AG04450 (cell line): ENCODE results near the gene SLC31A2. TPM values are rescaled to one million over a fixed set of nuclear protein-coding genes. Genes with fewer than 3 reads are reported as not detected.
A peak's percentile ranks its signal among the peaks of the same experiment; 100 is the strongest.
"Not testable (repeated sequence)": the region's sequence is repeated elsewhere in the genome, so short reads cannot be mapped to it uniquely, and the experiment has no call there.

ENCODE experiments used
- CTCF ChIA-PET: fragments of 300-600, 350-600 bp; formaldehyde crosslinking; extraction: SDS; loops from one replicate; lab custom pipeline; 2022; ENCODE audit warnings: antibody characterized with exemption, inconsistent platforms; lab: Charles Lee
- POLR2A ChIA-PET: fragments of 350-600 bp; formaldehyde crosslinking; extraction: SDS; loops from one replicate; lab custom pipeline; 2021; ENCODE audit warnings: antibody characterized with exemption, inconsistent platforms; lab: Yijun Ruan, JAX
- DNase-seq: peaks from one replicate; pipeline ENCODE4 v3.0.0-alpha.2; 2011; ENCODE audit warnings: low read depth, low spot score
- H3K27ac ChIP-seq: one replicate; pipeline ENCODE4 v1.5.1; 2012; ENCODE audit warnings: low read depth, low read length, control low read depth
- H3K27me3 ChIP-seq: one replicate; pipeline ENCODE4 v1.6.0; 2012; ENCODE audit warnings: low read length; ENCODE audit not compliant: control insufficient read depth, insufficient read depth
- H3K4me3 ChIP-seq: 2 replicates; pipeline ENCODE4 v1.5.1; 2011; ENCODE audit warnings: mild to moderate bottlenecking, low read depth, low read length, control low read depth
- H3K9me3 ChIP-seq: 2 replicates; pipeline ENCODE4 v1.5.1; 2012; ENCODE audit warnings: low read length; ENCODE audit not compliant: control insufficient read depth, insufficient read depth
- CTCF ChIP-seq: IDR thresholded peaks from 2 replicates; pipeline ENCODE4 v1.5.1; 2011; ENCODE audit warnings: low read depth, low read length, control low read depth, inconsistent platforms
- polyA plus RNA-seq: library from polyadenylated mRNA; depleted of rRNA; stranded (reverse); fragments of >200 nt; gene quantifications from 2 replicates; pipeline ENCODE4 v1.2.3, GENCODE V29; 2011

SLC31A2 gene
- polyA plus RNA-seq, 1 experiment, result 6.6 TPM

DNA sequence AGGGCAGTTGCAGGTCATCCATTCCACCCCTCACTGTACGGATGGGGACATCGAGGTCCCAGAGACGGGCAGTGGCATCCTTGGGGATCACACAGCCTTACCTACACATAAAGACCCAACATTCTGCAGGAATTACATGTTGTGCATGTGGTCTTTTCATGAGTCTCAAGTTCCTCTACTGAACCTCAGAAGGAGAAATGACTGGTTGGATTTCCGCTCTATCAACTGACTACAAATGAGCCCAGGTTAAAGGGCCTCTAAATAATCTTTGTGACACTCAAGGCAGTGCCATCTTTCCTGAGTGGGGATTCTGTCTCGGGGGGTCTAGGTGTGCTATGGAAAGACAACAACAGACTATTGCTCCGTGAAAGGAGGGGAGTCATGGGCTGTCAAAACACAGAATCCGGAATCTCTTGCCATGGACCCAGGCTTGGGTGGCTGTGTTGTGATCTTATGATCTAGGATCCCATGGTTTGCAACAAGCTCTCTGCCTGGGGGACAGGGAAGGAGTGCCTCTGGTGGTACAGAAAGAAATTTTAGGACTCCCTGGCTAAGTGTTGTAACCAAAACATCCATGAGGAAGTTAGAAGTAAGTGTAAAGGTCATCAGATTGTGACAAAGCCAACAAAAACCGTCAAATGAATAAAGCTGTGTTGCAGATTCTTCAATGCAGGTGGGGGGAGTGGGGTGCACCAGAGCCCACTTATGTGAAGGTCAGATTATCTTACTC lies 1.9 kb upstream of the SLC31A2 start:
- Histone ChIP-seq H3K9me3 (no peaks in the 10 kb centered on the region; the same call in 1 of the 2 replicates), H3K27me3 (peaks cover 6% of the 10 kb centered on the region), H3K4me3 (no peak overlapping the region), H3K27ac (no peak overlapping the region)
- DNase-seq, result no peak
- no peak for TF ChIP-seq CTCF
- ChIA-PET CTCF (no interaction called here), POLR2A (no interaction called here)

DNA sequence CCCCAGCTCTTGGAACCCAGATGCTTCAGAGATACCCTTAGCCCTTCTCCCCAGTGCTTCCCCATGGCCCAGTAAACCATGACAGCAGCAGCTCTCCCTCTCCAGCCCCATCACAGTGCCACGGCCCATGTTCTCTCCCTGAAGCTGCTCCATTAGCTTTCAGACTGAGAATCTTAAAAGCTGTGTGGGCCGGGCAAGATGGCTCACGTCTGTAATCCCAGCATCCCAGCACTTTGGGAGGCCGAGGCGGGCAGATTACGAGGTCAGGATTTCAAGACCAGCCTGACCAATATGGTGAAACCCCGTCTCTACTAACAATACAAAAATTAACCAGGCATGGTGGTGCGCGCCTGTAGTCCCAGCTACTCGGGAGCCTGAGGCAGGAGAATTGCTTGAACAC lies 1.2 kb upstream of the SLC31A2 start:
- CTCF ChIA-PET, H3K4me3 ChIP-seq, POLR2A ChIA-PET, DNase-seq, H3K27ac ChIP-seq, H3K27me3 ChIP-seq, H3K9me3 ChIP-seq: not testable (repeated sequence)

DNA sequence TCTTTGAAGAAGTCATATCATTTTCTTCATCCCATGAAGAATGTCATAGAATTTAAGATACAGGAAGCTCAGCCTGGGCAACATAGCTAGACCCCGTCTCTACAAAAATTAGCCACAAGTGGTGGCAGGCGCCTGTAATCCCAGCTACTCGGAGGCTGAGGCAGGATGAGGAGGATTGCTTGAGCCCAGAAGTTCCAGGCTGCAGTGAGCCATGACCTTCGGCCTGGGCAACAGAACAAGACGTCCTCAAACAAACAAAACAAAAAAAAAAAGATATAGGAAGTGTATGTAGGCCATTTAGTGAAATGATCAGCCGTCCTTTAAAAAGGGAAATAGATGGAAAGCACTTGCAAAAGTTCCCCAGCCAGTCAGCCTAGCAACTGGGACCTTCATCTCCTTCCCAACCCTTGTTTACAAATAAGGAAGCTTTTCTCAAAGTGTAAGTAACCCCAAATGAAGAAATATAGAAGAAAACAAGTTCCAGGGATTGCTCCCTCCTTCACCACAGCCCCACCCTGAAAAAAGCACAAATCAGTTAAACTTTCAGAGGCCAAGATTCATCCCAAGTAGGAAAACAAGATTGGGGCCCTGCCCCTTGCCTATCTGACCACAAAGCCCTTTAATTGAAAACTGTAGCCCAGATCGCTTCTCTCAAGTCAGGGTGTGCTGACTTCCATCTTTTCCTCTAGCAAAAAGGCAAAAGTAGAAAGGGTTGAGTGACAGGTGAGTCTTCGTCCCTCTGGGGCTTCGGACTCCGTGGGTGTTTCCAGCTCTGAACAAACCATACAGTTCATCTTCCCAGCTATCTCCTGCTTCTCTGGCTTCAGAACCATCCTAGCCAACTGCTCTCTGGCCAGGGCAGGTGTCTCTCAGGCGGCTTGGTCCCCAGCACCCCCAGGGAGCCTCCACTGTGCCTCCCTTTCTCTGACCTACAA lies 1.2 kb downstream of the SLC31A2 start:
- no peak for TF ChIP-seq CTCF
- CTCF ChIA-PET, result interaction anchor here (1.9 kb wide), 1 partner anchor 27 kb away, joined by 8 read pairs; no protein-coding TSS in a partner anchor

GRCh38 chr9:113152699-113153098 lies 1.9 kb downstream of the SLC31A2 start:
- POLR2A ChIA-PET, result no interaction called here
- no peaks in the 10 kb centered on the region for H3K27me3 ChIP-seq
- no peak for TF ChIP-seq CTCF
- no peak overlapping the region for H3K27ac ChIP-seq
- DNase-seq, result no peak
- CTCF ChIA-PET, result interaction anchor here (0.7 kb wide), 1 partner anchor 232 kb away, joined by 5 read pairs; no protein-coding TSS in a partner anchor
- H3K9me3 ChIP-seq, result no peaks in the 10 kb centered on the region; the same call in 1 of the 2 replicates
- no peak overlapping the region for H3K4me3 ChIP-seq

More for the DNA sequence above, 1.2 kb downstream of the SLC31A2 start:
- POLR2A ChIA-PET, result interaction anchor here (0.6 to 0.8 kb wide), 2 partner anchors 69 to 174 kb away, joined by 4 to 7 read pairs; partner anchors contain the start of genes FKBP15 and SLC31A1
- no peak for DNase-seq
- Histone ChIP-seq H3K27me3 (no peaks in the 10 kb centered on the region), H3K4me3 (peak overlapping the region; percentile 84), H3K9me3 (no peaks in the 10 kb centered on the region; the same call in 1 of the 2 replicates), H3K27ac (no peak overlapping the region)

DNA sequence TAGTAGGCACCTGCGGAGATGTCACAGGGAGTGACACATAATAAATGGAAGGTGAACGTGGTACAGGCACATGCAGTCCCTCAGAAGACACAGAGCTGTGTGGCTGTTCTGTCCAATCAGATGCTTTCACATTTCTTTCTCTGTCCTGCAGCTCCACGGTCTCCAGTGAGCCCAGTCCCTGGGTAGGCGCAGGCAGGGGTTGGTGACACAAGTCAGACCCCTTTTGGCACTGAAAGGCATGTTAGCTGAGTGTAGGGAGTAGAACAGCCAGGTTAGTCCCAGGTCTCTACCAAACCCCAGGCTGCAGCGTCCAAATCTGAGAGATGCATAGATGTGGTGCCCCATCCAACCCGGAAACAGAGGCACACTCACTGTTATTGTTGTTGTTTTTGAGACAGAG lies 2.8 kb downstream of the SLC31A2 start:
- ChIA-PET POLR2A (no interaction called here), CTCF (interaction anchor here (0.7 kb wide), 1 partner anchor 233 kb away, joined by 5 read pairs; no protein-coding TSS in a partner anchor)

More for the DNA sequence above, 2.8 kb downstream of the SLC31A2 start:
- no peak for TF ChIP-seq CTCF
- no peak for DNase-seq
- Histone ChIP-seq H3K27me3 (no peaks in the 10 kb centered on the region), H3K4me3 (no peak overlapping the region), H3K9me3 (no peaks in the 10 kb centered on the region; the same call in 1 of the 2 replicates), H3K27ac (no peak overlapping the region)
